HEK293T (cell line): ENCODE measurements around the gene LRRC45.

Experiments
- BHLHE40 ChIP-seq: fragments of 450-650 bp; IDR thresholded peaks from 2 replicates; pipeline ENCODE4 v1.6.1; 2016; ENCODE audit warnings: mild to moderate bottlenecking, moderate library complexity, borderline replicate concordance
- CTBP1 ChIP-seq: fragments of 450-650 bp; IDR thresholded peaks from 2 replicates; pipeline ENCODE4 v1.6.1; 2016; ENCODE audit warnings: borderline replicate concordance
- ELF4 ChIP-seq: fragments of 450-650 bp; IDR thresholded peaks from 2 replicates; pipeline ENCODE4 v1.6.1; 2017; ENCODE audit warnings: antibody characterized with exemption
- FOXK2 ChIP-seq: fragments of 450-650 bp; IDR thresholded peaks from 2 replicates; pipeline ENCODE4 v1.6.1; 2016; ENCODE audit warnings: mild to moderate bottlenecking
- FOXM1 ChIP-seq: fragments of 450-650 bp; IDR thresholded peaks from 2 replicates; pipeline ENCODE4 v1.6.1; 2017; ENCODE audit warnings: mild to moderate bottlenecking, borderline replicate concordance
- L3MBTL2 ChIP-seq: fragments of 450-650 bp; conservative IDR thresholded peaks from 2 replicates; pipeline ENCODE4 v1.6.1; 2016; ENCODE audit warnings: mild to moderate bottlenecking
- PKNOX1 ChIP-seq: fragments of 450-650 bp; IDR thresholded peaks from 2 replicates; pipeline ENCODE4 v1.6.1; 2016

- TF ChIP-seq BHLHE40: no peak
- no peak for TF ChIP-seq ELF4
- TF ChIP-seq FOXM1: no peak
- TF ChIP-seq FOXK2: no peak
- TF ChIP-seq PKNOX1: no peak
- no peak for TF ChIP-seq CTBP1
- no peak for TF ChIP-seq L3MBTL2
Observed at GRCh38 chr17:82013341-82013740, 9.8 kb upstream of the LRRC45 start.
